GM21423 (cell line): ENCODE results near the gene FRMD1.

ENCODE experiments used
- ATAC-seq: cut with Tn5 transposase; IDR thresholded peaks from one replicate; pipeline ENCODE4 v1.9.1; 2021; ENCODE audit warnings: mild to moderate bottlenecking, moderate library complexity; ENCODE audit not compliant: unreplicated experiment

FRMD1 gene

DNA sequence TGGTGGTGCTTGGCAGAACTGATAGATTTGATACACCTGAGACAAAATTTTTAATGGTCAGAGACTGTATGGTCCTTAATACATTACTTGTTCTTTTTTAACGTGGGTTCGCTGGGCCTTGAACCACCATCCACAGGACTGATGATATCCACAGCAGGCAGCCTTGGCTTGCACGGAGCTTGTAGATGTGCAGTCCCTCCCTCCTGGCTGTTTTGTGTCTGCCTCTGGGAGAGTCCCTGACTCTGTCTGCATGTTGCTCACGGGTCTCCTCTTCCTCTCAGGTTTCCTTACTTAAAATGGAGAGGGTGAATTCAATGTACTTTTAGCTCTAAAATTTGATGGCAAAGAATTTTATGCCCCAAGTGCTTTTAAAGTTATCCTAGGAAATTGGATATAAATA, 64.0 kb downstream of the FRMD1 start:
- ATAC-seq, result no peak

DNA sequence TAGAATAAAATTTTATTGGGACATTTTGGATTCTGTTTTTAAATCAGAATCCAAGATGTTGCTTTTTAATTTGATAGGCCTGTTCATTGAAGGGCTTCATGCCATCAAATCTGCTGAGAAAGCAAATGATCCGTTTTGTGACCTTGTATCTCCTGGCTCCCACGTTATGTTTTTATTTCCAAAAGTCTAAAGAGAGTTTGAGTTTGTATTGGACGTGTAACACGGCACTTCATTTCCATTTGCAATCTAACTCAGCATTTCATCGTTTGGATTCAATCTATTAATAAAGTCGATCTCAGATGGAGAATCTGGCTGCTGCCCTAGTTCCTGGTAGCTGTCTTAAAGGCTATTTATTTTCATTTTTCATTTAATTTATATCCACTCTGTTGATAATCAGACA, 64.6 kb downstream of the FRMD1 start:
- ATAC-seq, result no peak

DNA sequence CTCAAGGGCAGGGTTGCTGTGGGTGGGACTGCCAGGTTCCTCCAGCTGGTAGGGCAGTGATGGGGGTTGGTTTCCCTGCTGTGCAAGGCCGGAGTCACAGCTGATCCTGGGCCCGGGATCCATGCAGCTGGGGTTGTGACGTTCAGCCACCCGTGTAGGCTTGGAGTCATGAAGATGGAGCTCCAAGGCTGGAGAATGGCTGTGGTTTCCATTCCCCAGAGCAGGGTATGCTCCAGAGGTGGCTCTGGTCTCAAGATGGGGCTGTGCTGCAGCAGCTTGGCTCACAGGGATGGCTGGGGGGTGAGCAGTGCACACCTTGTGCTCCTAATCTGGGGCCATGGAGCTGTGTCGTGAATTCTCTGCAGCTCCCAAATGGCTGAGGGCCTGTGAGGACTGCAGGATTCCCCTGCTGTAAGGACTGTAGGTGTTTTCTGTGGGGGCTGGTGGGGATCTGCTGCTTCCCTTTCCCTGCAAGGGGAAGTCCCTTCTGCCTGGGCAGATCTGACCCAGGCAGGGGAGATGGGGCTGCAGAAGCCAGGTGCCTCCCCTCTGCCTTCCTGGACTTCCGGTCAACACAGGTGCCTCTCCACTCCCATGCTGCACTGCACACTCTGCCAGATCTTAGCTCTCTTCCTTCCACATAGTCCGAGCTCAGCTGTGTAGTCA, 65.6 kb downstream of the FRMD1 start:
- ATAC-seq, result no peak

DNA sequence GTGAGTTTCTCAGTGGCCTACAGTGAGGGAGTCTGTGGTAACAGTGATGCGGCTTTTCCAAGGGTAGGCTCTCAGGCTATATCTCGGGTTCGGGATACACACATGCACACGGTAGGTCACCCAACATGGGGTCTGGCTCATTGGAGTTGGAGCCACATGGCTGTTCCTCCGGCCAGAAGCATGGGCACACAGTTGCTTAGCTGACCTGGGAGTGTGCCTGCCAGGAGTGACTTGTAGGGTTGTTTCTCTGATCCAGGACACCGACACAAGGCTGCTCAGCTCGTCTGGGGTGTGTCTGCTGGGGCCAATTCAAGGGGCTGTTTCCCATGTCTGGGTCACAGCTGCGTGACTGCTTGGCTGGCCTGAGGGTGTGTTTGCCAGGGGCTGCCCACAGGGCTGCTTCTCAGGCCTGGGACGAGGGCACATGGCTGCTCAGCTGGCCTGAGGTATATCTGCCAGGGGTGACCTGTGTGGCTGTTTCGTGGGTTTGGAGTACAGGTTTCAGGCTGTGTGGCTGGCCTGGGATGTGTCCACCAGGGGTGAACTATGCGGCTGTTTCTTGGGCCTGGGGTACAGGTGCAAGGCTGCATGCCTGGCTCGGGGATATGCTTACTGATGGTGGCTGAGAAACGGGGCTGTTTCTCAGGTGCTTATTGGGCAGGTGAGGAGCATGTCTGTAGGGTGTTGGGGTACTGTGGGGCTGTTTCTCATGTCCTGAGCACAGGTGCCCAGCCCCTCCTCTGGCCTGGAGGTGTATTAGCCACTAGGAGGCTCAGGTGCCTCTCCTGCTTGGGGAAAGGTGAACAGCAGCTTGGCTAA, 66.4 kb downstream of the FRMD1 start:
- ATAC-seq, result no peak

DNA sequence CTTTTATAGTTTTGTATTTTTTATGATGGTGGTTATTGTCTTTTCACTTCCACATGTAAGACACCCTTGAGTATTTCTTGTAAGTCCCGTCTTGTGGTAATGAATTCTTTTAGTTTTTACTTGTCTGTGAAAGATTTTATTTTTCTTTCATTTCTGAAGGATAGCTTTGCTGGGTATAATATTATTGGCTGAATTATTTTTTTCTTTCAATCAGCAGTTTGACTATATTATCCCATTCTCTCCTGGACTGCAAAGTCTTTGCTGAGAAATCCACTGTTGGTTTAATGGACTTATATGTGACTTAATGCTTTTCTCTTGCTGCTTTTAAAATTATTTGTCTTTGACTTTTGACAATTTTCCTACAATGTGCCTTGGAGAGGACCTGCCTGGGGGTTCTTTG, 67.7 kb downstream of the FRMD1 start:
- no peak for ATAC-seq

DNA sequence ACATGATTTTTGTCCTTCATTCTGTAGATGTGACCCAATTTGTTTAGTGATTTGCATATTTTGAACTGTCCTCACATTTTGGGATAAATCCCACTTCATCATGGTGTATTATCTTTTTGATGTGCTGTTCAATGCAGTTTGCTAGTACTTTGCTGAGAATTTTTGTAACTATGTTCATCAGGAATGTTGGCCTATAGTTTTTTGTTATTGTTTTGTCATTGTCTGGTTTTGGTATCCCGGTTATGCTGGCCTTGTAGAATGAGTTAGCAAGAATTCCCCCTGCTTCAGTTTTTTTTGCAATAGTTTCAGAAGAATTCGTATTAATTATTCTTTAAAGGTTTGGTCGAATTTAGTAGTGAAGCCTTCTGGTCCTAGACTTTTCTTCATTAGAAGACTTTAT, 69.7 kb downstream of the FRMD1 start:
- ATAC-seq, result no peak

DNA sequence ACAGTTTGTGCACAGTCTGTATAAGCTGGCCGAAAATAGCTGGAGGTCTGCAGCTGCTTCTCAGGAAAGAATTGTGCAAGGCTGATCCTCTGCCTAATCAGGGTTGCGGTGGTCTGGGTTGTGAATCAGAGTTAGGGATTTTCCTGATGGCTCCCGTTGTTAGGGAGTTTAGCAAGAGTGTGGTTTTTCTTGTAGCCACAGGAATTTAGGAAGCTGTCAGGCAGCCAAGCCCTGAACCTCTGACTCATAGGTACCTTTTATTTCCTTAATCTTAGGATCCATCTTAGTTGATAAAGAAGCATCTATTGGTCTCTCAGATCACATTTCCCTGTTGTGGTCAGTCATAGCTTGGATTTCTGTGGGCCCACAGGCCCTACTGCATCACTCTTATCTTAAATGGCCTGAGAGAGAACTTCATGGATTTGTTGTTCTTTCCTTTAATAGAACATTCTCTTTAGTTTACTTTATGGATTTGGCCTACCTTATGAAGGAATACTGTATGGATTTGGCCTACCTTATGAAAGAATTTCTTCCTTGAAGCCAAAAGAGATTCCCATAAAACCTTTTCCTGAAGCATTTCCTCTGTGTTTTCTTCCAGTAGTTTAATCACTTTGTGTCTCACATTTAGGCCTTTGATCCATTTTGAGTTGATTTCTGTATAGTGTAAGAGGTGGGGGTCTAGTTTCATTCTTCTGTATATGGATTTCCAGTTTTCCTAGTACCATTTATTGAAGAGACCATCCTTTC, 71.2 kb downstream of the FRMD1 start:
- ATAC-seq, result no peak

DNA sequence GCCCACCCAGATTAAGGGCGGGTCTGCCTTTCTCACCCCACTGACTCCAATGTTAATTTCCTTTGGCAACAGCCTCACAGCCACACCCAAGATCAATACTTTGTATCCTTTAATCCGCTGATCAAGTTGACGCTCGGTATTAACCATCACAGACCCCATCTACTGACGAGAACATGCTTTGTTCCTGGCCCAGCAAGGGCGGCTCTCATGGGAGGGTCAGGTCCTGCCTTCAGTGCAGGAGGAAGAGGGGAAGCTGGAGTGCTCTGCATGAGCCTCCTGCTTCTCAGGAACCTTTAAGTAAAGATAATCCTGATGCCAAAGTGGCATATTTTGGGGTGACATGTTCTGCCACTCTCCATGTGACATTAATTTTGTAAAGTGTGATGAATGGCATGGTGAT, 73.2 kb downstream of the FRMD1 start:
- no peak for ATAC-seq

DNA sequence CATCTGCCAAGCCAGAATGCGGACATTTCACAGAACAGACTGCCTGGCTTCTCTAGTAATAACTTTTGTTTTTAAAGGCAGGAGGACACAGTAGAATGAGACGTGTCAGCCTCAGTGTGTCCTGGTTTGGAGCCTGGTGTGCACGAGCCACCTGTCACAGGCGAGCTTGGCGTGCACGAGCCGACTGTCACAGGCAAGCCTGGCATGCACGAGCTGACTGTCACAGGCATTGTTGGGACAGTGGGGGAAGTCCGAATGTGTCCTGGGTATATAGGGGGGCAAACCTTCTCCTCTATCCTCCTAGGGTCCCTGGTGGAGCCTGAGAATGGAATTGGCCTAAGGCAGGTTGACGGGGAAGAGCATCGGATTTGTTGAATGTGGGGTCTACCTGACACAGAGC, 74.1 kb downstream of the FRMD1 start:
- ATAC-seq, result no peak

DNA sequence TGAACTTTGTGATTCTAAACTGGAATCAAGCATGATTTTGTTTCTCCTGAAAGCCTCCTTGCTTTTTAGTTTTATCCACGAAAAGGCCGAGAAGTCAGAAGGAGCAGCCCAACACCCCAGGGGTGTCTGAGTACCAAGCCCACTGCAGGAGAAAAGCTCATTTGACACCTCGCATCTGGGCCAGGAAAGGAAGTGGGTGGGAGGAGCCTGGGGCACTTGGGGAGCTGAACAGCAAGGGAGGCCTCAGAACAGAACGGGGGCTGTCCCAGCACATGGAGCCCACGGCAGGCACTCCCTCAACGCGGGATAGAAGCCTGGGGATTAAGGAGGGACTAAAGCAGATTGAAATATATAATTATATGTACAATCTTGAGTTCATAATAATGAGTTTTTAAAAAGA, 75.0 kb downstream of the FRMD1 start:
- ATAC-seq, result no peak
